ENCODE measurements around the gene PLXNA1. TPM values are rescaled to one million over a fixed set of nuclear protein-coding genes. Genes with fewer than 3 reads are reported as not detected.
A peak's percentile ranks its signal among the peaks of the same experiment; 100 is the strongest.

Gene PLXNA1
- 10 to 100 TPM; 26.3 to 31.4 (median 30.0) TPM for polyA plus RNA-seq (ENCODE audit: insufficient read length in 4 of 4)

DNA sequence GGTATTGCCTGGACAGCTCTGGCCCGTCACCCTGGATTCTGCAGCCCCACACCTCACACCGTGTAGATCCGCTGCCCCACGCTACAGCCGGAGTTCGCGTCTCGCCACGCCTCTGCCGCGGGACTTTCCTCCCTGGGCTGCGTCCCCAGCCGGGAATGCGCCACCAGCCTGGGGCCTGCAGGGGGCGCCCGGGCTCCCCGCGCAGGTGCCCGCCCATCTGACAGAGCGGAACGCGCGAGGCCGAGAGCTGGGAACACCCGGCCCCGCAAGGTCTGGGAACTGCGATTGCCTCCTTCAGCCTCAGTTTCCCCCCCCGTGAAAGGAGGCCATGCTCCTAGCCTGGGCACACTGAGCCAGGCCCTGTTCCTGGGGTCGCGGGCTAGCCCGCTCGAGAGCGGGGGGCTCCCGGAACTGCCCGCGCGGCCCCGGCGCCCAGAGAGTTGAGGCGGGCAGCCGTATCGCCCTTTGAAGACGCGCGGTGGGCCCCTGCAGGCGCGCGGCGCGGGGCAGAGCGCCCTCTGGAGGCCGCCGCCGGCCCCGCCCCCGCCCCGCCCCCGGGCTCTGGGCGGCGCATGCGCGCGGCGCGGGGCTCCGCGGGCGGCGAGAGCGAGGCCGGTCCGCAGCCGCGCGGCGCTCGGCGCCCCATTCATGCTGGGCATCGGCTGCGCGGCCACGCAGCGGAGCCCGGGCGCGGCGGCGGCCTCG lies at the start of gene PLXNA1:
TSS of gene PLXNA1 (plus strand) at position 645 of the 705 bp plus-strand sequence. CDS start 5,479 bp downstream, outside the sequence.
- peak in 2 of 4 donors; percentile 44 to 45 for DNase-seq (ENCODE audit: low read depth in 4 of 4, low spot score in 3 of 4)

- DNase-seq (ENCODE audit: low read depth in 4 of 4, low spot score in 3 of 4), result peak in 1 of 4 donors; percentile 38
Observed at GRCh38 chr3:126934031-126934531, 48.8 kb upstream of the PLXNA1 start.

DNA sequence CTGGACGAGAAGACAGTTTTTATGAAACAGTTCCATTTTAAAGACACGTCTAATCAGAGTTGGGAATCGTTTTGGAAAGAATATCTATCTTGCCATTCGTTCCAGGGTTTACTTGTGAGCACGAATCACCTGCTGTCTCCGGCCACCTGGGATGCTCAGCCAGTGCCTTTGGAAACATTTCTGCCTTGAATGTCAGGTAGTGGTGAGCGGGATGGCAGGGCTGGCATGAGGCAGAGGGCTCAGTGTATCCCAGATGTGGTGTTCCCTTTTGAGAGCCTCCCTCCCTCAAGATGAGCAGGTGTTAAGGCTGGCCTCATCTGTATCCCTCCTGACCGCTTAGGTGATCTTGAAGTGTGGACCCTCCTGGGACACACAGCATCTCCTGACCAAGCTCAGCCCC lies 47.9 kb upstream of the PLXNA1 start:
- DNase-seq (ENCODE audit: low read depth in 4 of 4, low spot score in 3 of 4), result no peak

- DNase-seq (ENCODE audit: low read depth in 4 of 4, low spot score in 3 of 4), result no peak
Observed at GRCh38 chr3:126935756-126936509, 47.0 kb upstream of the PLXNA1 start.

GRCh38 chr3:126936853-126937425 lies 46.0 kb upstream of the PLXNA1 start:
- DNase-seq (ENCODE audit: low read depth in 4 of 4, low spot score in 3 of 4), result no peak

GRCh38 chr3:126937533-126937932 lies 45.4 kb upstream of the PLXNA1 start:
- no peak for DNase-seq (ENCODE audit: low read depth in 4 of 4, low spot score in 3 of 4)

DNA sequence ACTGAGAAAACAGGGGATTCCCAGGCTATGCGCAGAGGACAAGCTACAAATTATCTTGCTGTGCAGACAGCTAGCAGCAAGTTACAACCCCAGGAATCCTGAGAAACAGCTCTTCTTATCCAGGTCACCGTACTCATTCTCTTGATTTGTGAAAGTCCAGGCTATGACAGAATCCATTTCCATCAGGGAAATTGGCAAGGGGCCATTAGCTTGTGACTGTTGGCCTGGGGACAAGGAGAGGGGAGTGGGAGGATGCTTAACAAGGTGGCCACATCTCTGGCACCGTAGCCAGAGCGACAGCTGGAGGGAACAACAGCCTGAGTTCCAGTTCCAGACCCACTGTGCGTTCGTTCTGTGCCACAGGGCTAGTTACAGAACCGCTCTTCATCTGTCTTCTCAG lies 44.9 kb upstream of the PLXNA1 start:
- DNase-seq (ENCODE audit: low read depth in 4 of 4, low spot score in 3 of 4), result no peak

DNA sequence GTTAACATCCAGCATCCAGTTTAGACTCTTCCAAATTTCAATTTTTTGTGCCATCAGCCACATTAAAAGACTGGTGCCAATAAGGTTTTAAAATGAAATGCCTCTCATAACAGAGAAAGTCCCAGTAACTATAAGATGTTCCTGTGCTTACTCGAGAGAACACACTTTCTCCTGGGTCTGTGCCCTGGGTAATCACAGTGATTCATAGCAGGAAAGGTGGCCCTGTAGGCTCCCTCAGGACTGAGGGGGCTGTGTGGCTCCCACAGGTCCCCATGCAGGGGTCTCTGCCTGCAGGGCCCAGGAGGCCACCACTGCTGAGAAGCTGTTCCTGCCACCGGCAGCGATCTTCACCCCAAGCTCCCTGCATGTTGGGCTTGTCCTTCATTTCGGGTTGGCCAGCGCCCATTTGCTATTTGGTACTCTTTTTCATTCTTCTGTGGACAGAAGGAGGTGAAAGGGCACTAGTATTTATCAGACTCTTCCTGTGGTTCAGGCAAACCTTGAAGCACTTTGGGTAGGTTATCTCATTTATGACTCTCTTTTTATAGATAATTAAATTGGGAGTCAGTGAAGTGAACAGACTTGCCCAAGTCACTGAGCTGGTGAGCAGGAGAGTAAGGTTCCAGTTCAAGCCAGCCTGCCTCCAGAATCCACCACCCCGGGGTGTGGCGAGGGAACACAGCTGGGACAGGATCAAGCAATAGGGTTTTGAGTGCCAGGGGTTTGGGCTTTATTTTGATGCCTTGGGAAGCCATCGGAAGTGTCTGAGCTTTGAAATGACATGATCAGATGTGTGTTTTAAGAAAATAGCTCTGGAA lies 44.2 kb upstream of the PLXNA1 start:
- DNase-seq (ENCODE audit: low read depth in 4 of 4, low spot score in 3 of 4), result no peak

GRCh38 chr3:126939338-126939718 lies 43.6 kb upstream of the PLXNA1 start:
- DNase-seq (ENCODE audit: low read depth in 4 of 4, low spot score in 3 of 4), result no peak

DNA sequence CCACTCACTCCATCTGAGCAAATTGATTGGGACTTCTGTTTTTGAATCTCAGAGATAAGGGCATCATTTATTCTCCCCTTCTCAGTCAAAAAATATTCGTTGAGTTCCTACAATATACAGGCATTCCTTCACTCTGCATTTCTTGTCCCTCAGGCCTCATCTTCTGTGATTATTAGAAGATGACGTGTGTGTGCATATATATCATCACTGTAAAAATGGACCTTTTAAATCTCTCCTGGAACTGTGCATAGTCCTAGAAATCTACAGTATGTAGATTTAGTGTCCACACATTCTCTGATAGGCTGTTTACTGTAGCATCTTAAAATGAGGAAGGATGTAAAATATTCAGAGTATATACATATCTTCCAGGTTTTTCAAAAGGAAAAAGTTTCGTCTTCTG lies 43.2 kb upstream of the PLXNA1 start:
- DNase-seq (ENCODE audit: low read depth in 4 of 4, low spot score in 3 of 4), result no peak

DNA sequence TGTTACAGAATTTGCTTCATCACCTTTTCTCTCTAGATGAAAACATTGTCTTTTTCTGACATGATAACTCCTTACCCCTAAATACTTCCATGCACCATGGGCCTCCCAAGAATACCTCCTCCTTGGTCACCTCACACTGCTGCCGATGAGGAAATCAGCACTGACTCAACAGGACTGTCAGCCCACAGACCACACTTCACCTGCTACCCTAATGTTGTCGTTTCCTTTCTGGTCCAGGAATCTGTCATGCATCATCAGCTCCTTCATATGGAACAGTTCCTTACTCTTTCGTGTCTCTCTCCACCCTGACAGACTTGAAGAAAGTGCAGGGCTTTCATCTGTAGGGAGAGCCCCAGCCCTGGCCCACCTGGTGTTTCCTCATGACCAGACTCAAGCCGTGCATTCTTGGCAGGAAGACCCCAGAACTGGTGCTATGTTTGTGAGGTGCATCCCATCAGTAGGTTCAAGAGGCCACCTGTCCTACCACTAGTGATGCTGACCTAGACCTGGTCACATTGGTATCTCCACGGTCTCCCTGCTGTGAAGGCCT lies 41.1 kb upstream of the PLXNA1 start:
- DNase-seq (ENCODE audit: low read depth in 4 of 4, low spot score in 3 of 4), result no peak

GRCh38 chr3:126944089-126944965 lies 38.6 kb upstream of the PLXNA1 start:
- DNase-seq (ENCODE audit: low read depth in 4 of 4, low spot score in 3 of 4), result no peak

DNA sequence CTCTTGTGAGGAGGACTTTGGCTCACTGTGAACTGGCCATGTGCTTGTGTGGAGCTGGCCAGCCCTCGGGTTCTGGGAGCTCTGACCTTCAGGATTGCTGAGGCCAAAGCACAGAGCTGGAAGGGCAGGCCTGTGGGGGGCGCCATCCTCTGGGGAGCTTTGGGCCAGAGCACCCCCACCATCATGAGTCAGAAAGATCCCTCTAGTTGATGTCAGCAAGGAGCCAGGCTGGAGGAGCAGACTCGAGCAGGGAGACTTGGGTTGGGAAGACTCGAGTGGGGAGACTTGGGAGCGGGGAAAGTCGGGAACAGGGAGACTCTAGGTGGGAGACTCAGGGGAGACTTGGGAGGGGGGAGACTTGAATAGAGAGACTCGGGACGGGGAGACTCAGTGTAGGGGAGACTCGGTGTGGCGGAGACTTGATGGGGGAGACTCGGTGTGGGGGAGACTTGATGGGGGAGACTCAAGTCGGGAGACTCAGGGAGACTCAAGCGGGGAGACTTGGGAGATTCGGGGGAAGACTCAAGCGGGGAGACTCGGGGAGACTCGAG lies 37.7 kb upstream of the PLXNA1 start:
- DNase-seq (ENCODE audit: low read depth in 4 of 4, low spot score in 3 of 4), result no peak

- no peak for DNase-seq (ENCODE audit: low read depth in 4 of 4, low spot score in 3 of 4)
Observed at GRCh38 chr3:126945891-126946290, 37.0 kb upstream of the PLXNA1 start.

DNA sequence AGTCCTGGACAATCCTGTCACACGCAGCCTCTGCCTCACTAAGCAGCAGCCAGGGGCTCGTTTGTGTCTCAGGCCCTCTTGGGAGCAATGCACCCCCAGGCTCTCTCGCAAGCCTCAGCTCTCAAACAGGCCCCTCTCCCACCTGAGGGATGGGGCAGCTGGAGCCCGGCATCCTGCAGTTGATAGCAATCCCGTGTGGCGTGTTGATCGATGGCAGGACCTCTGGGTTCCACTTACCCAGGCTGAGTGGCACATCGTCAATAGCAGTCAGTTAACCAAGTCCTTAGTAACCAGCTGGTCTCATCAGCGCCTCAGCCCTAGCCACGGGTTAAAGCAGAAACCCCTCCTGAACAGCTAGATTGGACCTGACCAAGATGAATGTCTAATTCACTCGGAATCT lies 36.5 kb upstream of the PLXNA1 start:
- no peak for DNase-seq (ENCODE audit: low read depth in 4 of 4, low spot score in 3 of 4)

- DNase-seq (ENCODE audit: low read depth in 4 of 4, low spot score in 3 of 4), result no peak
Observed at GRCh38 chr3:126947429-126947828, 35.5 kb upstream of the PLXNA1 start.

GRCh38 chr3:126948980-126949535 lies 33.9 kb upstream of the PLXNA1 start:
- no peak for DNase-seq (ENCODE audit: low read depth in 4 of 4, low spot score in 3 of 4)

DNA sequence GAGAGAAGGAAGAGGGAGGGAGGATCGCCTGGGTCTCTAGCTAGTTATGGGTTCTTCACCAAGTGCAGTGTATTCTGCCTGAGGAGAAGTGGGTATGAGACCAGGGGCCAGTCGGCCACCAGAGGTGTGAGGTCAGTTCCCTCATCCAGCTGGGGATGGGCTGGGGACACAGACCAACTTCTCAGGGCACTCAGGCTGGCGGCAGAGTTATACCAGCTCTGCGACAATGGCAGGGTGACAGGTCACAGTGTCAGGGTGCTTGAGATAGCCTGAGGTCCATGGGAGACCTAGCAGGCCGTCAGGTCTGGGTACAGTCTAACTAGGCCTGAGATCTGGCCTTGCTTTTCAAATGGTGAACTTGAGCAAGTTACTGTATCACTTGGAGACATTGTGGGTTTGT lies 31.4 kb upstream of the PLXNA1 start:
- DNase-seq (ENCODE audit: low read depth in 4 of 4, low spot score in 3 of 4), result no peak
